Measurements from ENCODE around the gene MSMO1.

Gene MSMO1

GRCh38 chr4:165289423-165289785, 38.1 kb upstream of the MSMO1 start:
- Histone ChIP-seq H3K4me1 (no peaks in the 10 kb centered on the region), H3K9me3 (no peaks in the 10 kb centered on the region), H3K27ac (no peak overlapping the region), H3K4me3 (no peak overlapping the region), H3K27me3 (no peaks in the 10 kb centered on the region), H3K36me3 (peaks cover 0 to 5% (median 3%) of the 10 kb centered on the region in 3 donors)
- no peak for DNase-seq
- intact Hi-C loops (cut with DNase I; ENCODE audit: low total_unique reads): no loop called here
- no peak for TF ChIP-seq CTCF (IDR thresholded peaks at IDR 0.05)

- intact Hi-C loops (cut with DNase I; ENCODE audit: low total_unique reads): no loop called here
- Histone ChIP-seq H3K4me3 (no peak overlapping the region), H3K27me3 (no peaks in the 10 kb centered on the region), H3K27ac (no peak overlapping the region), H3K4me1 (no peaks in the 10 kb centered on the region), H3K9me3 (no peaks in the 10 kb centered on the region), H3K36me3 (peaks cover 0 to 11% (median 8%) of the 10 kb centered on the region in 3 donors)
- DNase-seq: no peak
- TF ChIP-seq CTCF (IDR thresholded peaks at IDR 0.05): no peak
Measured at GRCh38 chr4:165293061-165293460, 34.4 kb upstream of the MSMO1 start.

GRCh38 chr4:165293927-165294649, 33.4 kb upstream of the MSMO1 start:
- Histone ChIP-seq H3K4me1 (no peaks in the 10 kb centered on the region), H3K27ac (no peak overlapping the region), H3K9me3 (no peaks in the 10 kb centered on the region), H3K4me3 (no peak overlapping the region), H3K27me3 (no peaks in the 10 kb centered on the region), H3K36me3 (peaks cover 0 to 15% (median 13%) of the 10 kb centered on the region in 3 donors)
- intact Hi-C loops (cut with DNase I; ENCODE audit: low total_unique reads): no loop called here
- TF ChIP-seq CTCF (IDR thresholded peaks at IDR 0.05): no peak
- DNase-seq: no peak

- Histone ChIP-seq H3K27ac (no peak overlapping the region), H3K4me1 (no peaks in the 10 kb centered on the region), H3K27me3 (no peaks in the 10 kb centered on the region), H3K9me3 (no peaks in the 10 kb centered on the region), H3K4me3 (no peak overlapping the region), H3K36me3 (peaks cover 0 to 21% (median 13%) of the 10 kb centered on the region in 3 donors)
- intact Hi-C loops (cut with DNase I; ENCODE audit: low total_unique reads): no loop called here
- DNase-seq: no peak
- no peak for TF ChIP-seq CTCF (IDR thresholded peaks at IDR 0.05)
Measured at GRCh38 chr4:165294907-165295306, 32.6 kb upstream of the MSMO1 start.

GRCh38 chr4:165297626-165298025, 29.8 kb upstream of the MSMO1 start:
- H3K9me3 ChIP-seq: no peaks in the 10 kb centered on the region
- no peak for TF ChIP-seq CTCF (IDR thresholded peaks at IDR 0.05)
- peaks cover 0 to 22% (median 13%) of the 10 kb centered on the region in 3 donors for H3K36me3 ChIP-seq
- no peak overlapping the region for H3K27ac ChIP-seq
- H3K4me1 ChIP-seq: peaks cover 0 to 11% (median 2%) of the 10 kb centered on the region in 4 donors
- no peak overlapping the region for H3K4me3 ChIP-seq
- no peaks in the 10 kb centered on the region for H3K27me3 ChIP-seq
- no peak for DNase-seq
- intact Hi-C loops (cut with DNase I; ENCODE audit: low total_unique reads): no loop called here
